ENCODE results near the gene C1orf35. TPM values are rescaled to one million over a fixed set of nuclear protein-coding genes. Genes with fewer than 3 reads are reported as not detected.

C1orf35 gene
- total and polyA plus RNA-seq, 2 experiments from 2014 or later = 14.0 to 67.6 TPM

DNA sequence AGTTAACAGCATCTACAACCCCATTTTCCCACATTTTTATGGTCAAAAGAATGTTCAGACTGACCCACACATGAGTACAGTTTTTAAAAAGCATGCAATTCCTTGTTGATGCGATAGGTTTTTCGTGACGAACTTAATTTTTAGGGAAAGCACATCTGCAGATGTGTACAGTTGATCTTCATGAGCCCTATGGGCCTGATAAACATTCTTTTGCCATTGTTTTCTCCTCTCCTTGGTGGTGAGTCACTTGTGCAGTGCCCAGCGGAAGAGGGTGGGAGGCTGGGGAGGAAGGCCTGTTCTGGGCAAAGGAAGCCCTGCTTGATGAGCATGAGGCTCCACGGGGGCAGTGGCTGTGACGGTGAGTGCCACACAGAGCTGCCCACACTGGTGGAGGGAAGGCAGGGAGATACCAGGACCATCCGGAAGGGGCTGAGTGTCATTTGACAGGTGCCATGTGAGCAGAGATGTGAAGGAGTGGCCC, 15.3 kb downstream of the C1orf35 start:
- Mint-ChIP-seq H3K27me3 (ENCODE audit: insufficient read depth, low read depth, poor library complexity) (peaks cover 17% of the 10 kb centered on the region), H3K4me3 (no peak overlapping the region), H3K27ac (no peak overlapping the region), H3K4me1 (peaks cover 41% of the 10 kb centered on the region), H3K9me3 (no peaks in the 10 kb centered on the region), H3K36me3 (ENCODE audit: low read depth) (peaks cover 42% of the 10 kb centered on the region)
- no peak for TF ChIP-seq CREB1 (CRISPR knock-in tag; IDR thresholded peaks at IDR 0.05; ENCODE audit: low read depth)
- no peak for TF ChIP-seq ZNF114 (CRISPR knock-in tag; IDR thresholded peaks at IDR 0.05)
- TF ChIP-seq JUNB (IDR thresholded peaks at IDR 0.05; ENCODE audit: unreplicated experiment) = no peak
- TF ChIP-seq, protein P1, sequence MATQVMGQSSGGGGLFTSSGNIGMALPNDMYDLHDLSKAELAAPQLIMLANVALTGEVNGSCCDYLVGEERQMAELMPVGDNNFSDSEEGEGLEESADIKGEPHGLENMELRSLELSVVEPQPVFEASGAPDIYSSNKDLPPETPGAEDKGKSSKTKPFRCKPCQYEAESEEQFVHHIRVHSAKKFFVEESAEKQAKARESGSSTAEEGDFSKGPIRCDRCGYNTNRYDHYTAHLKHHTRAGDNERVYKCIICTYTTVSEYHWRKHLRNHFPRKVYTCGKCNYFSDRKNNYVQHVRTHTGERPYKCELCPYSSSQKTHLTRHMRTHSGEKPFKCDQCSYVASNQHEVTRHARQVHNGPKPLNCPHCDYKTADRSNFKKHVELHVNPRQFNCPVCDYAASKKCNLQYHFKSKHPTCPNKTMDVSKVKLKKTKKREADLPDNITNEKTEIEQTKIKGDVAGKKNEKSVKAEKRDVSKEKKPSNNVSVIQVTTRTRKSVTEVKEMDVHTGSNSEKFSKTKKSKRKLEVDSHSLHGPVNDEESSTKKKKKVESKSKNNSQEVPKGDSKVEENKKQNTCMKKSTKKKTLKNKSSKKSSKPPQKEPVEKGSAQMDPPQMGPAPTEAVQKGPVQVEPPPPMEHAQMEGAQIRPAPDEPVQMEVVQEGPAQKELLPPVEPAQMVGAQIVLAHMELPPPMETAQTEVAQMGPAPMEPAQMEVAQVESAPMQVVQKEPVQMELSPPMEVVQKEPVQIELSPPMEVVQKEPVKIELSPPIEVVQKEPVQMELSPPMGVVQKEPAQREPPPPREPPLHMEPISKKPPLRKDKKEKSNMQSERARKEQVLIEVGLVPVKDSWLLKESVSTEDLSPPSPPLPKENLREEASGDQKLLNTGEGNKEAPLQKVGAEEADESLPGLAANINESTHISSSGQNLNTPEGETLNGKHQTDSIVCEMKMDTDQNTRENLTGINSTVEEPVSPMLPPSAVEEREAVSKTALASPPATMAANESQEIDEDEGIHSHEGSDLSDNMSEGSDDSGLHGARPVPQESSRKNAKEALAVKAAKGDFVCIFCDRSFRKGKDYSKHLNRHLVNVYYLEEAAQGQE (IDR thresholded peaks at IDR 0.05; ENCODE audit: unreplicated experiment) = no peak
- TF ChIP-seq ZNF331 (CRISPR knock-in tag; IDR thresholded peaks at IDR 0.05; ENCODE audit: low read depth) = no peak
- no peak for TF ChIP-seq EZH2phosphoT487 (IDR thresholded peaks at IDR 0.05; ENCODE audit: unreplicated experiment)
- TF ChIP-seq, protein P2, sequence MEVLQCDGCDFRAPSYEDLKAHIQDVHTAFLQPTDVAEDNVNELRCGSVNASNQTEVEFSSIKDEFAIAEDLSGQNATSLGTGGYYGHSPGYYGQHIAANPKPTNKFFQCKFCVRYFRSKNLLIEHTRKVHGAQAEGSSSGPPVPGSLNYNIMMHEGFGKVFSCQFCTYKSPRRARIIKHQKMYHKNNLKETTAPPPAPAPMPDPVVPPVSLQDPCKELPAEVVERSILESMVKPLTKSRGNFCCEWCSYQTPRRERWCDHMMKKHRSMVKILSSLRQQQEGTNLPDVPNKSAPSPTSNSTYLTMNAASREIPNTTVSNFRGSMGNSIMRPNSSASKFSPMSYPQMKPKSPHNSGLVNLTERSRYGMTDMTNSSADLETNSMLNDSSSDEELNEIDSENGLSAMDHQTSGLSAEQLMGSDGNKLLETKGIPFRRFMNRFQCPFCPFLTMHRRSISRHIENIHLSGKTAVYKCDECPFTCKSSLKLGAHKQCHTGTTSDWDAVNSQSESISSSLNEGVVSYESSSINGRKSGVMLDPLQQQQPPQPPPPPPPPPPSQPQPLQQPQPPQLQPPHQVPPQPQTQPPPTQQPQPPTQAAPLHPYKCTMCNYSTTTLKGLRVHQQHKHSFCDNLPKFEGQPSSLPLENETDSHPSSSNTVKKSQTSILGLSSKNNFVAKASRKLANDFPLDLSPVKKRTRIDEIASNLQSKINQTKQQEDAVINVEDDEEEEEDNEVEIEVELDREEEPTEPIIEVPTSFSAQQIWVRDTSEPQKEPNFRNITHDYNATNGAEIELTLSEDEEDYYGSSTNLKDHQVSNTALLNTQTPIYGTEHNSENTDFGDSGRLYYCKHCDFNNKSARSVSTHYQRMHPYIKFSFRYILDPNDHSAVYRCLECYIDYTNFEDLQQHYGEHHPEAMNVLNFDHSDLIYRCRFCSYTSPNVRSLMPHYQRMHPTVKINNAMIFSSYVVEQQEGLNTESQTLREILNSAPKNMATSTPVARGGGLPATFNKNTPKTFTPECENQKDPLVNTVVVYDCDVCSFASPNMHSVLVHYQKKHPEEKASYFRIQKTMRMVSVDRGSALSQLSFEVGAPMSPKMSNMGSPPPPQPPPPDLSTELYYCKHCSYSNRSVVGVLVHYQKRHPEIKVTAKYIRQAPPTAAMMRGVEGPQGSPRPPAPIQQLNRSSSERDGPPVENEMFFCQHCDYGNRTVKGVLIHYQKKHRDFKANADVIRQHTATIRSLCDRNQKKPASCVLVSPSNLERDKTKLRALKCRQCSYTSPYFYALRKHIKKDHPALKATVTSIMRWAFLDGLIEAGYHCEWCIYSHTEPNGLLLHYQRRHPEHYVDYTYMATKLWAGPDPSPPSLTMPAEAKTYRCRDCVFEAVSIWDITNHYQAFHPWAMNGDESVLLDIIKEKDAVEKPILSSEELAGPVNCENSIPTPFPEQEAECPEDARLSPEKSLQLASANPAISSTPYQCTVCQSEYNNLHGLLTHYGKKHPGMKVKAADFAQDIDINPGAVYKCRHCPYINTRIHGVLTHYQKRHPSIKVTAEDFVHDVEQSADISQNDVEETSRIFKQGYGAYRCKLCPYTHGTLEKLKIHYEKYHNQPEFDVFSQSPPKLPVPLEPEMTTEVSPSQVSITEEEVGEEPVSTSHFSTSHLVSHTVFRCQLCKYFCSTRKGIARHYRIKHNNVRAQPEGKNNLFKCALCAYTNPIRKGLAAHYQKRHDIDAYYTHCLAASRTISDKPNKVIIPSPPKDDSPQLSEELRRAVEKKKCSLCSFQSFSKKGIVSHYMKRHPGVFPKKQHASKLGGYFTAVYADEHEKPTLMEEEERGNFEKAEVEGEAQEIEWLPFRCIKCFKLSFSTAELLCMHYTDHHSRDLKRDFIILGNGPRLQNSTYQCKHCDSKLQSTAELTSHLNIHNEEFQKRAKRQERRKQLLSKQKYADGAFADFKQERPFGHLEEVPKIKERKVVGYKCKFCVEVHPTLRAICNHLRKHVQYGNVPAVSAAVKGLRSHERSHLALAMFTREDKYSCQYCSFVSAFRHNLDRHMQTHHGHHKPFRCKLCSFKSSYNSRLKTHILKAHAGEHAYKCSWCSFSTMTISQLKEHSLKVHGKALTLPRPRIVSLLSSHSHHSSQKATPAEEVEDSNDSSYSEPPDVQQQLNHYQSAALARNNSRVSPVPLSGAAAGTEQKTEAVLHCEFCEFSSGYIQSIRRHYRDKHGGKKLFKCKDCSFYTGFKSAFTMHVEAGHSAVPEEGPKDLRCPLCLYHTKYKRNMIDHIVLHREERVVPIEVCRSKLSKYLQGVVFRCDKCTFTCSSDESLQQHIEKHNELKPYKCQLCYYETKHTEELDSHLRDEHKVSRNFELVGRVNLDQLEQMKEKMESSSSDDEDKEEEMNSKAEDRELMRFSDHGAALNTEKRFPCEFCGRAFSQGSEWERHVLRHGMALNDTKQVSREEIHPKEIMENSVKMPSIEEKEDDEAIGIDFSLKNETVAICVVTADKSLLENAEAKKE (CRISPR knock-in tag; IDR thresholded peaks at IDR 0.05) = no peak
- no peak for TF ChIP-seq NANOG (IDR thresholded peaks at IDR 0.05; ENCODE audit: borderline replicate concordance)
- TF ChIP-seq, protein P3, sequence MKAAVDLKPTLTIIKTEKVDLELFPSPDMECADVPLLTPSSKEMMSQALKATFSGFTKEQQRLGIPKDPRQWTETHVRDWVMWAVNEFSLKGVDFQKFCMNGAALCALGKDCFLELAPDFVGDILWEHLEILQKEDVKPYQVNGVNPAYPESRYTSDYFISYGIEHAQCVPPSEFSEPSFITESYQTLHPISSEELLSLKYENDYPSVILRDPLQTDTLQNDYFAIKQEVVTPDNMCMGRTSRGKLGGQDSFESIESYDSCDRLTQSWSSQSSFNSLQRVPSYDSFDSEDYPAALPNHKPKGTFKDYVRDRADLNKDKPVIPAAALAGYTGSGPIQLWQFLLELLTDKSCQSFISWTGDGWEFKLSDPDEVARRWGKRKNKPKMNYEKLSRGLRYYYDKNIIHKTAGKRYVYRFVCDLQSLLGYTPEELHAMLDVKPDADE (IDR thresholded peaks at IDR 0.05) = no peak
- no peak for TF ChIP-seq EZH2 (IDR thresholded peaks at IDR 0.05; ENCODE audit: low read depth, unreplicated experiment)
- no peak for TF ChIP-seq STAT1 (IDR thresholded peaks at IDR 0.05; ENCODE audit: unreplicated experiment)
- TF ChIP-seq, protein P4, sequence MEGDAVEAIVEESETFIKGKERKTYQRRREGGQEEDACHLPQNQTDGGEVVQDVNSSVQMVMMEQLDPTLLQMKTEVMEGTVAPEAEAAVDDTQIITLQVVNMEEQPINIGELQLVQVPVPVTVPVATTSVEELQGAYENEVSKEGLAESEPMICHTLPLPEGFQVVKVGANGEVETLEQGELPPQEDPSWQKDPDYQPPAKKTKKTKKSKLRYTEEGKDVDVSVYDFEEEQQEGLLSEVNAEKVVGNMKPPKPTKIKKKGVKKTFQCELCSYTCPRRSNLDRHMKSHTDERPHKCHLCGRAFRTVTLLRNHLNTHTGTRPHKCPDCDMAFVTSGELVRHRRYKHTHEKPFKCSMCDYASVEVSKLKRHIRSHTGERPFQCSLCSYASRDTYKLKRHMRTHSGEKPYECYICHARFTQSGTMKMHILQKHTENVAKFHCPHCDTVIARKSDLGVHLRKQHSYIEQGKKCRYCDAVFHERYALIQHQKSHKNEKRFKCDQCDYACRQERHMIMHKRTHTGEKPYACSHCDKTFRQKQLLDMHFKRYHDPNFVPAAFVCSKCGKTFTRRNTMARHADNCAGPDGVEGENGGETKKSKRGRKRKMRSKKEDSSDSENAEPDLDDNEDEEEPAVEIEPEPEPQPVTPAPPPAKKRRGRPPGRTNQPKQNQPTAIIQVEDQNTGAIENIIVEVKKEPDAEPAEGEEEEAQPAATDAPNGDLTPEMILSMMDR (conservative IDR thresholded peaks at IDR 0.05; ENCODE audit: low read depth in 2 of 2) = no peak
- TF ChIP-seq POLR2AphosphoS5 (IDR thresholded peaks at IDR 0.05; ENCODE audit: low read depth) = no peak
- ATAC-seq (no peak), DNase-seq (ENCODE audit: low spot score) (no peak)
- Histone ChIP-seq H3F3A (replicated peaks; ENCODE audit: low read depth) (no peaks in the 10 kb centered on the region), H3K4me3 (no peak overlapping the region), H3K36me3 (ENCODE audit: insufficient read depth) (no peaks in the 10 kb centered on the region), H3K4me1 (ENCODE audit: insufficient read depth) (peaks cover 16% of the 10 kb centered on the region), H3K79me2 (replicated peaks; ENCODE audit: insufficient read depth) (peaks cover 100% of the 10 kb centered on the region), H3K4me2 (no peak overlapping the region), H3K9me2 (ENCODE audit: insufficient read depth) (no peaks in the 10 kb centered on the region), H3K27ac (ENCODE audit: low read depth) (no peak overlapping the region), H2AFZ (no peak overlapping the region), H4K20me1 (replicated peaks; ENCODE audit: insufficient read depth) (peaks cover 94% of the 10 kb centered on the region), H3K27me3 (ENCODE audit: insufficient read depth) (no peaks in the 10 kb centered on the region)
